GM19438 (cell line): Measurements from ENCODE around the gene MAP3K4.

ENCODE experiments used
- ATAC-seq: cut with Tn5 transposase; IDR thresholded peaks from one replicate; pipeline ENCODE4 v1.9.1; 2021; ENCODE audit warnings: low read depth; ENCODE audit not compliant: unreplicated experiment

The MAP3K4 gene

GRCh38 chr6:161163466-161164181 lies 172.1 kb downstream of the MAP3K4 start:
- no peak for ATAC-seq

GRCh38 chr6:161164182-161164625 lies 172.6 kb downstream of the MAP3K4 start:
- no peak for ATAC-seq

- no peak for ATAC-seq
Observed at GRCh38 chr6:161166176-161166575, 174.6 kb downstream of the MAP3K4 start.

- no peak for ATAC-seq
Observed at GRCh38 chr6:161166677-161167076, 175.1 kb downstream of the MAP3K4 start.
